Measurements from ENCODE around the gene CPNE4.

Gene CPNE4

DNA sequence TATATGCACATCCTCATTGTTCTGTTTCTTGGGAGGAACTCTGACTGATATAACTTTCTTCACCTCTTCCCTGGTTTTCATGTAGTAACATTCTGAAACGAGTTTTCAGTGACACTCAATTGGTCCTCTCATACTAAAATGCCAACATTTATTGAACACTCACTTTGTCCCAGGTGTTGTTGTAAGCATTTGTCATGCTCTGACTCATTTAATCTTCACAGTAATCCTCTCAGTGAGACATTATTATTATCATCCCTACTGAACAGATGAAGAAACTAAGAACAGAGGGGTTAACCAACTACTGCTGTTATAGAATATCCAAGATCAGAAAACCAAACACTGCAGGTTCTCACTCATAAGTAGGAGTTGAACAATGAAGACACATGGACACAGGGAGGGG lies 437.9 kb downstream of the CPNE4 start:
- DNase-seq (ENCODE audit: low spot score): no peak

DNA sequence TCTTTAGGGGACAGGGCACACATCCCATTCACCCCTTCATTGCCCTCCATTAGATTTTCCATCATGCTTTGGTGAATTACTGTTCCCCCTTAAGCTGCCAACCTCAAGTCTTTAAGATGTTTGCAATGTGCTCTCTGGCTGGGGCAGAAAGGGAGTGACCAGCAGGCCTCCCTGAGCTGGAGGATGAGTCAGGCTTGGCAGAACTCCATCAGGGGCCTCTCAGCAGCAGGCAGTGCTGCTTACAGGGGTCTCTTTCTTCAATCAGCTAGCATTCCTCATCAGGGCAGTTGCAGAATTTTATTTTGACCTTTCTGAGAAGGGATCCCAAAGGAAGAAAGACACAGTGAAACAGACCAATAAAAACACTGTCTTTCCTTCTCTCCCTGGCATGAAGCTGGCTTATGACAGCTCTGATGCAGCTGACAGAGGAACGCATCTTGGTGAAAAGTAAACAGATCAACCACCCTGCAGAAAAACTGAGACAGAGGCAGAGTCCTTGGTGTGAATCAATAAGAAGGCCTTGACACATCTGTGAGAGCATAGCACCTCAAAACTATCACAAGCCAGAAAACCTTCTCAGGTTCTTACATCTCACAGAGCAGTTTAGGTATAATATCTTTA lies 443.3 kb downstream of the CPNE4 start:
- no peak for DNase-seq (ENCODE audit: low spot score)

DNA sequence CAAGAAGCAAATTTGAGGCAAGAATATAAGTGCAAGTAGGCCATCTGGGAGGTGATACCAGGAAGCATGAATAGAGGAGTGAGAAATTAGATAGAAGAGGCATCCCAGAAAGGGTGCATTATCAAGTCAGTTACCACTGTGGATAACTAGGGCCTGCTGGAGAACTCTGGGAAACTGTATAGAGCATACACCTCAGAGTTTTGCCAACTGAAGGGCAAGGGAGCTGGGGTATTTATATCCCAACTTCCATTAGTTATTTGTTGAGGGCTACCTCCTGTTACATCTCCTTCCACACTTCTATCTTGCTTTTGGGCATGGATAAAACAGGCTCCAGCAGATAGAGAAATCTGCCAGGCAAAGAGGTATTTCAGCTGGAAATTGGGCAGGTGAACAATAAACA lies 448.5 kb downstream of the CPNE4 start:
- DNase-seq (ENCODE audit: low spot score): no peak

DNA sequence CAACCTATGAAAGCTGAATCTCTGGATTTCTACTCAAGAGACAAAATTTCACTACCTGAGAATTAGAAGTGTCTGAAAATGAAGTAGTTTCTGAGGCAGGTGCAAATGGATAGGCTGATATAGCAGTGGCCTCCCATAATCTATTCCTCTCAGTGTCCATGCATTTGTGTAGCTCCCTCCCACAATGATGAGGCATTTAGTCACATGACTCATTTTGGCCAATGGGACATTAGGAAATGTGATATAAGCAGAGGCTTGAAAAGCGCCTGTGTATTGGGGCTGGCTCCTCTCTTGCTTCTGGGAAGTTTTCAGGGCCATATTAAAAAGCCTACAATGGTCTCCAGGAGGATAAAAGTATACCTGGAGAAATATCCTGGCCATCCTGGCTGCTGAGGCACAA lies 452.4 kb downstream of the CPNE4 start:
- DNase-seq (ENCODE audit: low spot score): no peak

DNA sequence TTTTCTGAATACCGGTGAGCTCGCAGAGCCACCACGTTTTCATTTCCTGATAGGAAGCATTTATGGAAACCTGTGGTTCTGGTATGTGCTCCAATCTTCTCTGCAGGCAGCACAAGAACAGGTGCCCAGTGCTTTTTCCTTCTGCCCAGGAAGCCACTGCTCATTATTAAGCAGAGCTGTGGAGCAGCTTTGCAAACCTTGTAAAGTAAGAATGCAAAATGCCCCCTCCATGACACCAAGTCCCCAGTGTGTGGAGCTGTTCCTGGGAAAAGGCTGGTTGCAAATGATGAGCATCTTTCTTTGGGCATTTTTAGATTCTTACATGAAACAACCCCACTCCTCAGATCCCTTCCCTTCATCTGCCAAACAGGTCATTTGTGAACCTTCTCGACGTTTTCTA lies 466.4 kb downstream of the CPNE4 start:
- no peak for DNase-seq (ENCODE audit: low spot score)

DNA sequence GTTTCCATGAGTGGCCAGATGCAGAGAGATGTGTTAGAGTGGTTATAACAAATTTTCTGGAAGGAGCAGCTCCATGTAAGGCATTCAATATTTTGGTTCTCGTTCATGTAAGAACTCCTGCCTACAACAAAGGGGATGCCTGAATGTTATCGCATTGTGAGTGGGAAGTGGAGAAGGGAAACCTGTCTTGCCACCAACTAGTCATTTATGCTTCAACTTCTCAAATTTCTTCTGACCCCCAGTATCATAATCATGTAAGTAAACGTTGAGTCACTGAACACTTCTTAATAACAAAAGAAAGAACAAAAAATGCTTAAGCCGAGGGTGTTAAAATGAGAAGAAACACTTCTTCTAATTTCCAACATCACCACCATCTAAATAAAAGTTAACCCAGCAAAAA lies 470.0 kb downstream of the CPNE4 start:
- DNase-seq (ENCODE audit: low spot score): no peak

DNA sequence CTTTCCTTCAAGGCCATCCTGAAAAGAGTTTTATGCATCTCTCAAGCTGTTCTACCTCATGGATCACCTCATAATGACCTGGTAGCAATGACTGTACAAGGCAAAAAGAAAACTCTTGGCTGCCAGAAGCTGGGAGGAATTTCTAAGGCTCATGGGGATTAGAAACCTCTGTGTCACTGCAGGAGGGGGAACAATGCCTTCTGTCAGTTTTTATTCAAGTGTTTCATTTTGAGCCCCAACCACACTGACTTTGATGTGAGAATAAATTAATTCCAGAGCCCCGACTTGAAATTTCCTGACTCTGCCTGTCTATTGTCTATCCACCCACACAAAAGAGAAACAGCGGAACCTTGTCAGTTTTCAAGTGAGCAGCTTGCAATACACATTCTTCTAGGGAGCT lies 473.3 kb downstream of the CPNE4 start:
- DNase-seq (ENCODE audit: low spot score): no peak

DNA sequence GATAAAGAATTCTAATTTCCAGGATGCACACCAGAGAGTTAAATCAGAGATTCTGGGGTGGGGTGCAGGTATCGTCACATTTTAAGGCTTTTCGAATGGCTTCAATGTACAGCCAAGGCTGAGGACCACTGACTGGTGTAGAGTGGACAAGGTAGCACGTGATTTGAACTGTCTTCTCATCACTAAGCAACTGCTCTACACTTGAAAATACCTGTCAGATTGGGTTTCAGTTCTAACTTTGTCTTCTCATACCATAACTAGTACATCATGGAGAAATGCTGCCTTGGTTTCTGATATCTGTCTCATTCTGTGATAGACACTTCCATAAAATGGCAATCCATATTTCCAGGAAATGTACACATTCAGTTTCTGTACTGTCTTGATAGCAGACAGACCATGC lies 474.0 kb downstream of the CPNE4 start:
- no peak for DNase-seq (ENCODE audit: low spot score)

DNA sequence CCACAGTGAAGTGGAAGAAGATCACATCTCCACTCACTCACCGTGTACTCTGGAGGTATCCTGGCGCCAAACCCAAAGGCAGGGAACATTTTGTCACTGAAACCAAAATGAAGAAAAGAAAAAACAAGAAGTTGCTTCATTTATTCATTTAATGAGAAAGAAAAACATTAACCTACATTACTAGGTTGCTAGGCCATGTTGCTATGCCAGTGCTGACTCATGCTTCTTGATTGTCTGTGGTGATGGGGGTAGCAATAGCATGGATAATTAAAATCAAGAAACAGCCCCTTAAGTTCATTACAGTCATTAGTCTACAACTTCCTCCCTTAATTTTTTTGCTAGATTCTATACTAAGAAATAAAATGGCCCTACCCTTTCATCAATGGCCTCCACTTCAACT lies 479.4 kb downstream of the CPNE4 start:
- DNase-seq (ENCODE audit: low spot score): no peak

DNA sequence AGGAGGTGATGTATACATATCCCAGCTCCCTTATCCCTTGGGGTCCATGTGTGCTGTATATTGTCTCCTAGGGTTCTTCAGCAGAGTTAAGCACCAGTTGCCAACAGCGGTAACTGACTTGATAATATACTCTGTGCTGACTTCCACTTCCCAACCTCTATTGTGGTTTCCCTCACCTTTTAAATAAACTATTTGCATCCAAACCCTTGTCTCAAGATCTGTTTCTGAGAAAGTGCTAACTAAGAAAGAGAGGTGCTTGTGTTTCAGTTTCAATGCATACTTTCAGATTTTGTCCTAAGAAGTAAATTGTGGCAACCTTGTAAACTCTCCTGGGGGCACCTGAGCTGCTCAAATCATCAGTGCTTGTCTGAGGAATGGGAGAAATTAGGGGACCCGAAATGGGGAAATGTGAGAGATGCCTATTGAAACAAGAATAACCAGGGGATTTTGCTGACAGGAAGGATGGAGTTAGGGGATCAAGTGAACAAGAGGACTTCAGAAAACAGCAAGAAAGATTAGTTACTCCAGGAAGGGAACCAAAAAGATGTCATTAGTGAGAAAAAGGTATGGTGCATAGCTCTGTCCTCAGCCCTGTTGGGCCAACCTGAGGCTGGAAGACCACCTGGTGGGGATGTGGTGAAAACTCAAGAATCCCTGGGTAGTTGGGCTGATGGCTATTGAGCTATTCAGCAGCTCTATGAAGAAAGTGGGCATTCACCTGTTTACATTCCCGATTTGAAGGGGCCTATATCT lies 481.1 kb downstream of the CPNE4 start:
- DNase-seq (ENCODE audit: low spot score): no peak

DNA sequence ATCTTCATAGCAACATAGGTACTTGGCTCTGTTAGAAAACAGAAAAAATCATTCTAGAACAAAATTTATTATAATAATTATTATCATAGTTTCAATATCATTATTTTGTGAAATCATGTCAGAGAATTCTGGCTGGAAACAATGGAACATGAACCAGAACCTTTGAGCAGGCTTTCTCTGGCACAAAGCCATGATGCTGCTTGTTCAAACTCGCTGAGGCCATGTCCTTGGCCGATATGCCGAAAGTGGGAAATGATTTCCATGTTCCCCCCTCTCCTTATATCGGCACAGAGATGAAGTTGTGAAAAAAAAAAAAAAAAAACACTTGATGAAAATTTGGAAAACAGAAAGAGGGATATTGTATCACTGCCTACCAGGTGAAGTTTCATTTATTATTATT lies 483.1 kb downstream of the CPNE4 start:
- DNase-seq (ENCODE audit: low spot score): no peak

DNA sequence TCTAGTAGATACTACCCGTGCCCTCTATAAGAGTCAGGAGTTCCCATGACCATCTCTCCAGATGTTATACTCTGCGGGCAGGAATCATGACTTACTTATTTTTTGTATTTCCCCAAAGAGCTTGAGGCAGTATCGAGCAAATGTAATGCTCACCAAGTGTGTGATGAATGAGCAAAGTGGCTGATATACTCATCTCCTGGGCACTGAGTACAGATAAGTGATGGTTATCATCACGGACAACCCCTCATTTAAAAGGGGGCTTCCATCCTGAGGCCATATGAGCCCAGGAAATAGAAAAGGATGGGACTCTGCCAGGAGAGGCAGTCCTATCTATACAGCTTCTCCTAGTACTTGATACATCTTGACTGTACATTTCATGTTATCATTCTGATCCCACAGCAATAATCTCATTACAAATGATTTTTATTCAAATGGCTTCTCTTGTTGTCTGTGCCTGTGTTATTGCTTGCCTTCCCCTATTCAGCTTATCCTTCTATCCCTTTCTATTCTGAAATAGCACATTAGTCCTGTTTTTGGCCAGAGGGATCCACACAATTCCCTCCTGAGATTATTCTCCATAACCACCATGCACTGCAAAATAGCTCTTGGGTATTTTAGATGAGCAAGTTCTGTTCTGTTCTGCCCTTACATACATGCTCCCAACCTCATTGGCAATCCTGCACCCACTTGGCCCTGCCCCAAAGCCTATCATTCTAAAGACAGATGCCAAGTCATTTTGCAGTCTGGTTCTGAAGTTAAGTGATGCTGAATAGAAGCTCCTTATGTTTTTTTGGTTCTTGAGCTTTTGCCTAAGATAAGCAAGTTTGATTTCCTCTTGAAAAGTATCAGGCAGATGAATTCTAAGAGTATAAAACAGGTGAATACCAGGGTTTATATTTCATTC lies 484.0 kb downstream of the CPNE4 start:
- no peak for DNase-seq (ENCODE audit: low spot score)

DNA sequence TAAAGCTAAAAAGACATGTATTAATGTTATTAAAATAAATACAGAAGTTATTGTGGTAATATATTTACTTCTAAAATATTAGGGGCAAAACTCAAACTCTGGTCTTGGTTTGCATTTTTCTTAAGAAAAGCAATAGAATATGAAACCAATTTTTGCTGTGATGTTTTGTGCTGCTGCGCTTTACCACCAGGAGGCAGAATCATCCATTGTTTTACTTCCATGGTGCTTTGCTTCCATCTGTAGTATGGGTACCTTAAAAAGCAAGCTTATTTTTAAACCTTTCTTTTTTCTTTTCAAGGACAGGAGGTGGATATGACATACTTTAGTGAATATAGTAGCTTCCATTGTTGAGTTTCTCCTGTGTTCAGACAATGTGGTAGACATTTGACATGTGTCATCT lies 485.5 kb downstream of the CPNE4 start:
- DNase-seq (ENCODE audit: low spot score): no peak

DNA sequence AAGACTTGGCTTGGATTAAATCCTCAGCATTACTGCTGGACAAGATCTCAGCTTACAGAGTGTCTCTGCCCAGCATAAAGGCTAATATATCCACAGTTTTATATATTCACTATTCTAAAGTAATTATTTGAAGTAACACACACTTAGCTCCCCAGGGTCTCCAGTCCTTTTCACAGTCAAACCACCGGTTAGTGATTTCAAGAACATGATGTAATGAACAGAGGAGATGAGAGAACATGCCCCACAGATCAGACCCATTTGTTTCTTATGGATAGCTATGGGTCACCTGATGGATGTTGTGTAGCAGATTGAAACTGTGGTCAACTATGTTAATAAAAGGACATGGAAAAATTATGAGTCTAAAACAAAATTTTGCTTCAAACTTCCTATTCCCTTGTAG lies 487.2 kb downstream of the CPNE4 start:
- DNase-seq (ENCODE audit: low spot score): no peak

DNA sequence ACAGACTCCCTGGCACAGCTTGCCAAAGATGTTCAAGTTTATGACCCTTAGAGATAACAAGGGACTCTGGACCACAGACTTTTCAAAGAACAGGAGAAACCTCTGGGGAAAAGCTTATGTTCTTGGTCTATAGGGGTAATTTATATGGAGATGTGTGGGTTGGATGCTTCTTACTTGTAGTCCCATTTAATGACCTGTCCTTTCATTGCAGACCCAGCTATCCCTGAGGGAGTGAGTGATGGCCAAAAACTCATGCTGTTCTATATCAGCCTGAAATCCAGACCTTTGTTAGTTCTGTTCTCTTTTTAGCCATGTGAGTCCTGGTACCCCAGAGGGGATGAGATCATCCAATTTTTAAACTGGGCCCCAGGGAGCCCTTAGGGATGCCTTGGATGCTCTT lies 488.4 kb downstream of the CPNE4 start:
- no peak for DNase-seq (ENCODE audit: low spot score)

DNA sequence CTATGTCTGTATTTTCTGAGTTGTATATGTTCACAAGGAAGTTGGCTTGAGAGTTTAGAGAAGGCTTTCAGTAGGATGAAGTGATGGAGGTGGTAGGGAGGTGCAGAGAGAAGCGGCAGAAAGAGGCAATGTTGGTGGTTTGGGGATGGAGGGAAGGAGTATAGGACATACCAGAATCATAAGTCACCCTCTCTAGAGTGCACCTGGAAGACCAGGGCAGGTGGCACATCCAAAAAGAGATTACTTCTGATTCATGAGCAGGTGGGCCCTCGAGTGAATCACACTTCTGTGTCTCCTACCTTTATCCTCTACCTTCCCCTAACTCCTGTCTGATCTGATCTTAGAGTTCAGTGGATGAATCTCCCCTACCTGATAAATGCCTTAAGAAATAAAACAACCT lies 490.3 kb downstream of the CPNE4 start:
- DNase-seq (ENCODE audit: low spot score): no peak

DNA sequence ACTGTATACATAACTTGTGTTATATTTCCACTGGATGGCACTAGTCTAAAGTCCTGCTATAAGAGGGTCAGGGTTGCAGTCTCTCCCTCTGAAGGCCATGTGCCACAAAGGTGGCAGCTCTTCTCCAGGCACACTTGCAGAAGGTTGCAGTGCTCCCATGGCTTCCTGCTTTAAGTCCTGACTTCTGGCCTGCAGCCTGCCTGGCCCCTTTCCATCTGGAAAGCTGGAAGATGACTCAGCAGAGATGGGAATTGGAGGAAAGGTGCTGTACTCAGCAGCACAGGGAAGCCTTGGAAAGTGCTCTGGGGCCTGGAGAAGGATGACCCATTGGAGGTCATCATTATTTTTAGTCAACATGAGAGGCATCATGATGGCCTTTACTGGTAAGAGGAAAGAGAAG lies 491.1 kb downstream of the CPNE4 start:
- DNase-seq (ENCODE audit: low spot score): no peak

DNA sequence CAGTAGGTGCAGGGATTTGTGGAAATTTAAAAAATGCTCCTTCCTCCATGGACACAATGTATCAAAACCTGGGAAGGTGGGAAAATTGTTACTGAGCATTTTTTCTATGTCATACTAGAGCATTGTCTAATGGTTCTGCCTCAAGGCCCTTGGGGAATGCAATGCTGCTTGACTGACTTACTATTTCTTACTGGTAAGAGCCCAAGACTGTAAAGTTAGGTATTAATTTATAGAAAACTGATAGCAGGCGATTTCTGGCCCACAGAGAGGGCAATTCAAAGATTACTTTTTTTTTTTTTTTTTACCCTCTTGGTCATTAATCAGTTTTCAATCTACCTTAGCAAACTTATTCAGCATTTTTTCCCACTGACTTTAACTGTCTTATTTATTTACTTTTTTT lies 493.5 kb downstream of the CPNE4 start:
- DNase-seq (ENCODE audit: low spot score): no peak

DNA sequence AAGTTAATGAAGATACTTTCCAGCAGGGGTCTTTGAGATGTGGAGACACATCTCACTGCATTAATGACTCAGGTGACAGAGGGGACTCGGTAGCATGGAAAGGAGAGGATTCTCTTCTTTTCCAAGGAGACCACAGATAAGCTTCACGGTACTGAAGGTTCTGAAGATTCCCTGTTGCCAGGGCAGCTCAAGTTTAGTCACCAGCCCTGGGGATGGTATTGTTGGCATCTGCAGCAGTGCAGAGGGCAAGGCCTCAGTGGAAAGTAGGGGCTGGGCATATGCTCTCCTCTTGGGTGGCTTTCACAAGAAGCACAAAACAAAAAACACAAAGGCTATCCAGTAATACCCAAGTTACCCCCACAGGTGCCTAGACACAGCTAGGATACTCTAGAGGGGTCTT lies 494.0 kb downstream of the CPNE4 start:
- DNase-seq (ENCODE audit: low spot score): no peak

DNA sequence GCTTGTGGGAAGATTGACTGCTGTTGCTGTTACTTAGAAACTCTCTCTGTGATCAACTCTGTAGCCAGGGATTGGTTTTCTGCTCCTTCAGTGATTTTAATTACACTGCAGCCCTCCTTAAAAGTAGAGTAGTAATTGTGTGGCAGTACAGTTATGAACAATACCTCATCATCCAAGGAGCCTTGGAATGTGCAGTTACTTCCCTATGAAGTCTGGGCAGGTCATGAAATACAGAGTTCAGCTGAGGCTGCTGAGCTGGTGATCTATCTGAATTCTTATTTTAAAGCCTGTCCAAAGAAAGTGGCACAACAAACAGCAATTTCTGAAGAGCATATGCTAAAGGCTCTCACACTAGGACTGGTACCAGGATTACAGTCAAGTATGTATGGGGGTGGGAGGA lies 494.7 kb downstream of the CPNE4 start:
- no peak for DNase-seq (ENCODE audit: low spot score)

DNA sequence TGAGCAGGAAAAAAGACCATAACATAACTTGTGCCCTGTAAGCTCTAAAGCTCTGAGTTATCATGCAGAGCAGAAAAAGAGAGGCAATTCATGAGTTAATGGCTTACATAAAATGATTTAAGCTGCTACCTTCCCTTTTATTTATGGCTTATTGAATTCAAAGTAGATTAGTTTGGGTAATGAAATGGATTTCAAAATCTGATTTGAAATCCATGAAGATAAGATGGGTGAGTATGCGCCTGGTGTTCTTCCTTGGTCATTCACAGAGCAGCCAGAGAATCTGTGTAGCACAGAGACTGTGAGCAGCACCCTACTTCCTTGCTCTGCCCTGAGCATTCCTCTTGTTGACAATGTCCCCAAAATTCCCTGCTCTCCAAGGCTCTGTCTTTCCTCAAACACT lies 495.8 kb downstream of the CPNE4 start:
- DNase-seq (ENCODE audit: low spot score): no peak

DNA sequence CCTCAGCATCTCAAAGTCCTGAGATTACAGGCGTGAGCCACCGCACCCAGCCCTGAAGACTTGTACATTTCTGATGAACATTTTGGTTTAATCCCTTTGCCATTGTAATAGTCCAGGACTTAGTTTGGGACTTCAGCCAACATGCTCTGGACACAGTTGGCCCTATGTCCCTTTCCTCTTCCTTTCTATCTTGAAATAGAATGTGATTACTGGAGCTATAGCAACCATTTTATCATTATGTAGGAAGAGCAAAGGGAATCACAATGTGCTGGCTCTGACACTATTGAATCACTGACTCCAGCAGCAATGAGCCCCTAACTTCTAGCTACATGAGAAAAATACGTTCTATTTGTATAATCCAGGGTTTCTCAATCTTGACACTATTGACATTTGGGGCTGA lies 497.3 kb downstream of the CPNE4 start:
- no peak for DNase-seq (ENCODE audit: low spot score)

DNA sequence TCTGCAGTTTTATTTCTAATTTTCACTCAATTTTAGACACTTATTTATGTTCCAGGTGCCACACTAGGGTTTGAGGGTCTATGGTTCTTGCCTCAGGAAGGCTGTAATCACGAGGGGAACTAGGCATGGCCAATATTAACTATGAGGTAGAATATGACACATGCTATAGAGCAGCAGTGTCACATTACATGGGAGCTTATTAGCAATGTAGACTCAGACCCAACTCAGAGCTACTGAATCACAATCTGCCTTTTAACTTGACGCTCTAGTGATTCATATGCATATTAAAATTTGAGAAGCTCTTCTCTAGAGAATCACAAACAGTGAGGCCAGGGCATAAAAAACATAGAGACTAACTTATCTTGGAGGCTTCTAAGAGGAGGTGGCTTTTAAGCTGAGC lies 499.2 kb downstream of the CPNE4 start:
- DNase-seq (ENCODE audit: low spot score): no peak
